ENCODE results near the gene BANF2.

- no peak for TF ChIP-seq POLR2A (IDR thresholded peaks at IDR 0.05; ENCODE audit: extremely low read depth, insufficient read length)
- no peak for TF ChIP-seq CTCF (IDR thresholded peaks at IDR 0.05; ENCODE audit: low read depth, low read length)
- no peak for TF ChIP-seq MAX (IDR thresholded peaks at IDR 0.05; ENCODE audit: low read depth, low read length)
Measured at GRCh38 chr20:17765584-17765983, 65.8 kb downstream of the BANF2 start.
